ENCODE data around the gene FHL3. TPM values are rescaled to one million over a fixed set of nuclear protein-coding genes. Genes with fewer than 3 reads are reported as not detected.

Gene FHL3
- 26.3 TPM for total RNA-seq

GRCh38 chr1:38005195-38006007, at the start of gene FHL3:
FHL3 (minus strand) TSS chr1:38005514; CDS start chr1:37999412, 6,102 bp downstream.
- Histone ChIP-seq H3K4me3 (peak within 1 kb of the TSS; percentile 73 to 80), H3K27ac (peak within 1 kb of the TSS; percentile 88), H3K27me3 (no peaks in the 10 kb centered on the region), H3K36me3 (no peaks in the 10 kb centered on the region), H3K4me1 (peaks cover 45% of the 10 kb centered on the region), H3K9me3 (no peaks in the 10 kb centered on the region)
- peak in 1 of 2 donors; percentile 86 for DNase-seq (ENCODE audit: extremely low spot score in 2 of 2)
- no peak for TF ChIP-seq POLR2AphosphoS5 (IDR thresholded peaks at IDR 0.05; ENCODE audit: insufficient read depth in 1 of 2, low read depth in 1 of 2)
- no peak for TF ChIP-seq CTCF (IDR thresholded peaks at IDR 0.05)
- TF ChIP-seq POLR2A (IDR thresholded peaks at IDR 0.05), result peak in 1 of 2 donors; percentile 46
- intact Hi-C loops (cut with DNase I), result no loop called here

- Histone ChIP-seq H3K27me3 (no peaks in the 10 kb centered on the region), H3K4me1 (no peaks in the 10 kb centered on the region), H3K4me3 (no peak overlapping the region), H3K27ac (no peak overlapping the region), H3K36me3 (no peaks in the 10 kb centered on the region), H3K9me3 (no peaks in the 10 kb centered on the region)
- TF ChIP-seq POLR2A (IDR thresholded peaks at IDR 0.05), result no peak
- intact Hi-C loops (cut with DNase I), result no loop called here
- DNase-seq (ENCODE audit: extremely low spot score in 2 of 2), result no peak
These were observed 48.2 kb upstream of the FHL3 start for GRCh38 chr1:38053416-38054091.

- TF ChIP-seq CTCF (IDR thresholded peaks at IDR 0.05), result no peak
- TF ChIP-seq POLR2A (IDR thresholded peaks at IDR 0.05), result no peak
- no peak for TF ChIP-seq POLR2AphosphoS5 (IDR thresholded peaks at IDR 0.05; ENCODE audit: insufficient read depth in 1 of 2, low read depth in 1 of 2)
- Histone ChIP-seq H3K27me3 (no peaks in the 10 kb centered on the region), H3K36me3 (no peaks in the 10 kb centered on the region), H3K4me1 (peaks cover 5% of the 10 kb centered on the region), H3K4me3 (no peak overlapping the region), H3K9me3 (no peaks in the 10 kb centered on the region), H3K27ac (no peak overlapping the region)
- intact Hi-C loops (cut with DNase I), result no loop called here
- DNase-seq (ENCODE audit: extremely low spot score in 2 of 2), result no peak
These were observed 47.6 kb upstream of the FHL3 start for GRCh38 chr1:38052750-38053415.

GRCh38 chr1:38051079-38051543, 45.8 kb upstream of the FHL3 start:
- H3K4me3 ChIP-seq, result no peak overlapping the region
- no peaks in the 10 kb centered on the region for H3K9me3 ChIP-seq
- TF ChIP-seq POLR2AphosphoS5 (IDR thresholded peaks at IDR 0.05; ENCODE audit: insufficient read depth in 1 of 2, low read depth in 1 of 2) (no peak), POLR2A (IDR thresholded peaks at IDR 0.05) (no peak), CTCF (IDR thresholded peaks at IDR 0.05) (no peak)
- H3K27ac ChIP-seq, result no peak overlapping the region
- H3K27me3 ChIP-seq, result no peaks in the 10 kb centered on the region
- DNase-seq (ENCODE audit: extremely low spot score in 2 of 2), result no peak
- H3K36me3 ChIP-seq, result no peaks in the 10 kb centered on the region
- intact Hi-C loops (cut with DNase I), result no loop called here
- H3K4me1 ChIP-seq, result peaks cover 12% of the 10 kb centered on the region

GRCh38 chr1:38050397-38051078, 45.2 kb upstream of the FHL3 start:
- H3K4me1 ChIP-seq, result peaks cover 15% of the 10 kb centered on the region
- no peaks in the 10 kb centered on the region for H3K36me3 ChIP-seq
- H3K9me3 ChIP-seq, result no peaks in the 10 kb centered on the region
- no peak for TF ChIP-seq CTCF (IDR thresholded peaks at IDR 0.05)
- TF ChIP-seq POLR2A (IDR thresholded peaks at IDR 0.05), result no peak
- TF ChIP-seq POLR2AphosphoS5 (IDR thresholded peaks at IDR 0.05; ENCODE audit: insufficient read depth in 1 of 2, low read depth in 1 of 2), result no peak
- DNase-seq (ENCODE audit: extremely low spot score in 2 of 2), result no peak
- no peak overlapping the region for H3K4me3 ChIP-seq
- H3K27ac ChIP-seq, result no peak overlapping the region
- H3K27me3 ChIP-seq, result peaks cover 2% of the 10 kb centered on the region
- intact Hi-C loops (cut with DNase I), result no loop called here

Data from vagina (tissue), 2 donors.